HG03095 (cell line): Measurements from ENCODE around the gene POMC.
"Not testable (repeated sequence)": the region's sequence is repeated elsewhere in the genome, so short reads cannot be mapped to it uniquely, and the experiment has no call there.

Source experiments
- ATAC-seq: cut with Tn5 transposase; IDR thresholded peaks from one replicate; pipeline ENCODE4 v1.9.1; 2021; ENCODE audit warnings: moderate library complexity; ENCODE audit not compliant: unreplicated experiment

Gene POMC

DNA sequence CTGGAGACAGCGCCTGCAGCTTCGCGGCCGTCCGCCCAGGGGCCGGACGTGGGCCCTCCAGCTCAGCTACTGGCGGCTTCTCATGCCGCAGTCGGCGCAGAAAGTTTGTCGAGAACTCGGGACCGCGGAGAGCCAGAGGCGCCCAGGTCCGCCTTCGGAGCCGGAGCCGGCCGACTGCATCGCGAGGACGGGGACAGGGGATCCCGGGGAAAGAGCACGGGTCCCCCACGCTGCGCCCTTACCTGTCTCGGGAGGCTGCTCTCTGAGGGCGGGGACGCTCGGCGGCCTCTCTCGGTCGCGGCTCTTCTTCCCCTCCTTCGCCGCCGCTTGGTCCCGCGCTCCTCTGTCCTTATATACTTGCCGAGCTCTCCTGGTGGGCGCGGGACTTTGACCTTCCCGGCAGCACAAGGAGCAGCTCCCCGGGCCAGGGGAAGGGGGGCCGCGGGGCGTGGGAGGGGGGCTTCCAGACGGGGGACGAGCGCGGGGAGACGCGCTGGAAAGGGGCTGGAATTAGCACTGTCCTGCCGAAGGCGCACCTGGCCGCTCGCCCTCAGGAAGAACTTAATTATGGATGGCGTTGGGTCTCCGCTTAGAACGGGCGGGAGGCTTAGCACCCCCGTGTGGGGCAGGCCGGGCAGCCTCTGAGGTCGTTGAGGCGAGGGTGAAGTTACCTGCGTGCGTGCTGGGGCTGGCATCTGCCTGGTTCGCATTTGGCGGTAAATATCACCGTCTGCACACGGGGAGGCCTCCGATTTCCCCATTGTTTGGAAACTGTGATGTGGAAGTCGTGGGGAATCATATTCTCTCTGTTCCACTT lies at the start of gene POMC:
TSS of gene POMC (minus strand) at position 325 of the 817 bp plus-strand sequence. CDS start 3,808 bp downstream, outside the sequence.
- ATAC-seq, result no peak

DNA sequence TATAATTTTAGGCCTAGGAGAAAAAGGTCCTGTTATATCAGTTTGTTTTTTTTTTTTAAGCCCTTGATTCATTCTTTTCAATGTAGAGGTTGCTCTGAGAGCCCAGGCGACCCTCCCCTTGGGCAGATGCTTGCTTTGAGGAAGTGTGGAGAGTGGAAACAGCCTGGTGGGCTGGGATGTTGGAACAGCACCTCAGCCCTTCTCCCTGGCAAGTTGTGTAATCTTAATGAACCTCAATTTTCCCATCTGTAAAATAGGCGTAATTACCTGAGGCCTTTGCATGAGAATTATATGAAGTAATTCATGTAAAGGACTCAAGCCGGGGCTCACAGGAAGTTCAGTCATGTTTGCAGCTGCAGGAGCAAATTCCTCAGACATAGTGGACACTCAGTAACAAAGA lies 49.7 kb upstream of the POMC start:
- ATAC-seq, result no peak

DNA sequence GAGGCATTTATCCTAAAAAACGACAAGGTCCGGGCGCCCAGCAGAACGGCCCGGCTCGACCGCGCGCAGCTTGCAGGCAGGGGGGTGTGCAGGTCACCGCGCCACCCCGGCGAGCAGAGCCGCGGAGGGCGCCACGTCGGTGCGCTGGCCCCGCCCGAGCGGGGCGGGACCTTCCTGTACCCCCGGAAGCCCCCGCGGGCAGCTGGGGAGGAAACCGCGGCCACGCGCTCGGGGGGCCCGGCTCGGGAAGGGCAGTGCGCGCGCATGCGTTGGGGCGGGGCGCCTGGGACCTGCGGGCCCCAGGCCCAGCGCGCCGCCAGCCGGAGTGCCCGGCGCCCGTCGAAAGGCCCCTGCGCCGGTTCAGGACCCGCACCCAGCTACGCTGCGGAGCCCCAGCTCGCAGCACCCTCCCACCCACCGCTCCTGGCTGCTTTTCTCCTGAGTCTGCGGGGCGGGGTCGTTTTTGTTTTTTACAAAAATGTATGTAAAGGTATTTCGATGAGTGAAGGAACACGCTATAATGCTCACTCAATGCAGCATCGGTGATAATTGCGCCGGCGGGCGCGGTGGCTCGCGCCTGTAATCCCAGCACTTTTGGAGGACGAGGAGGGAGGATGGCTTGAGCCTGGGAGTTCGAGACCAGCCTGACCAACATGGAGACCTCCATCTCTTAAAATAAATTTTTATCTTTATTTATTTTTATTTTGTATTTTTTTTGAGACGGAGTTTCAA lies 47.7 kb upstream of the POMC start:
- ATAC-seq, result peak; percentile 64

DNA sequence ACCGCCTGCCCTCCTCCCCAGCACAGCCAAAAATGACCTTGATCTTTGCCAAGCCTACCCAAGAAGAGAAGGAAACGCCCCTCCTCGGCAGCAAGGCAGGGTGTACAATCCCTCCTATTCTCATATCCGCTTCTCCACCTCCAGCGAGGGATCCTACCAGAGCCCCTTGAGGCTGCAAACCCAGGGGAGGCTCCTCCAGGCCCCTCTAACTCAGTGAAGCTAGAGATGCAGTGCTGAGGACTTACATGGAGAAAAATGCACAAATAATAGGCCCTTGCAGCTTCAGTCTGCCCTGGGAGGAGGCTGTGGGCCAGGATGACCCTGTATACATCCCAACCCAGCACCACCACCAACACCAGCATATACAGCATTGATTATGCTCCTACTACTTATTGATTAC lies 46.9 kb upstream of the POMC start:
- no peak for ATAC-seq

DNA sequence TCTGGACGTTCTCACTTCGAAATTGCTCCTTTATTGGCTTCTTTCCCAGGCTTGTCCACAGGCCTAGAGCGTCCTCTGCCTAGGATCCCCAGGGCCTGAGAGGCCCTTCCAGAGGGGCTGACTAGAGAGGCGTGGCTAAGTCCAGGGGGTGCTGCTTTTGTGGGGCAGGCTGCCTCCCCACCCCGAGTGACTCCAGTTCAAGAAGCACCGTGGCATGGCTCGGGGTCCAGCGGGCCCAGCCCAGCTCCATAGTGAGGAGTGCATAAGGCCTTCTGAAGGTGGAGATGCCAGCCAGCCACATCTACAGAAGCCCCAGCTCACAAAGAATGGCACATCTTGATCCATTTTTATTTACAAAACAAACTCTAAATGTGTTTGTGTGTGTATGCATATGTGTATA lies 44.8 kb upstream of the POMC start:
- no peak for ATAC-seq

DNA sequence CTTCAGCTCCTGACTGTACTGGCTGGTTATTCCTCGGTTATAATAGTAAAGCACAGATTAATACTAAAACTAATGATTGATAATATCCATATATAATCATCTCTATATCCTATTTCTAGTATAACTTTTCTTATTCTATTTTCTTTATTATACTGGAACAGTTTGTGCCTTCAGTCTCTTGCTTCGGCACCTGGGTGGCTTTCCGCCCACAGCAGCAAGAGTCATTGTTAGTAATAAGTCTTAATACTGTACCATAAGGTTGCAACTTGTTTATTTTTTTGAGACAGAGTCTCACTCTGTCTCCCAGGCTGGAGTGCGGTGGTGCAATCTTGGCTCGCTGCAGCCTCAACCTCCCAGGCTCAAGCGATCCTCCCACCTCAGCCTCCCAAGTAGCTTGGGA lies 42.5 kb upstream of the POMC start:
- ATAC-seq, result not testable (repeated sequence)

DNA sequence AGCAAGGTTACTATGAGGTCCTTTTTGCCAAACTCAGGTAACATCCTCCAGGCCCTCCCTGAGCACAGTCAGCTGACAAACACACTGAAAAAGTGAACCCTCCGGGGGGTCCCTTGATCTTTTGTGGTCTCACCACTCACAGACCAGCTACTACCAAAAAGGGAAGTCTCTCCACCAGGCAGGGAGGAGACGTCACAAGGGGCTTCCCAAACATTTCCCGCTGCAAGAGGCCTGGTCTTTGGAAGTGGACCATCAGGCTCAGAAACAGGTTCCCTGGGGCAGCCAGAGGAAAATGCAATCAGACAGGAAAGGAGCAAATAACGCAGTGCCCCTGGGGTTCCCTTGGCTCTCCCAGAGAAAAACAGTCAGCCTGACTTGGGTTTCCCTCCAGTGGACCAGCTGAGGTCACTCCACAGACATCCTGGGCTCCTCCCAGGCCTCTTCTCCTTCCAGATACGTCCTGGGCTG lies 38.7 kb upstream of the POMC start:
- no peak for ATAC-seq

DNA sequence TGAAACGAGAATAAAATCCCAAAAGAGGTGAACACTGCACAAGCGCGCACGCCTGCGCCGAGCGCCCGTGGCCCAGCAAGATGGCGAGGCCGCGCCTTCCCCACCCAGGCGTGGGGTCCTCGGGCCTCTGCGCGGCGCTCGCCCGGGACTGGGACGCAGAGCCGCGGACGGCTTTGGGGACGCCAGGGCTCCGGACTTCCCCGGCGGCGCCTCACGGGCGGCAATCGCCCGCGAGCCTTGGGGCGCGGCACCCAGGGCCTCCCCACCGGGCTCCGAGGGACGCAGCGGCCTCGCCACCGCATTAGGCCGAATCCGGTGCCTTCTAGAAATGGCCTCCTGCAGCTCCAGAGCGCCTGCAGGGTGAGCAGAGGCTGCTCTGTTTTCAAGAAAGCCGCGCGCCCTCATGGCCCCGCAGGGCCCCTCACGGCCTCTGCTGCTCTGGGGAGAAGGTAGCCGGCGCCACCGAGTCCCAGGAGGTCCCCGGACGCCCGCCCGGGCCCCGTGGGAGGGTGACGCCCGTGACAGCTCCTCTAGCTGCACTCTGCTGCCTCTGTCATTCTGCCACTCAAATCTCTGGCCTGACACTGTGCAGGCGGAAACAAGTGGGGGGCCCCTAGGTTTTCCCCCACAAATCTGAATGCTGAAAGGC lies 35.9 kb upstream of the POMC start:
- no peak for ATAC-seq

DNA sequence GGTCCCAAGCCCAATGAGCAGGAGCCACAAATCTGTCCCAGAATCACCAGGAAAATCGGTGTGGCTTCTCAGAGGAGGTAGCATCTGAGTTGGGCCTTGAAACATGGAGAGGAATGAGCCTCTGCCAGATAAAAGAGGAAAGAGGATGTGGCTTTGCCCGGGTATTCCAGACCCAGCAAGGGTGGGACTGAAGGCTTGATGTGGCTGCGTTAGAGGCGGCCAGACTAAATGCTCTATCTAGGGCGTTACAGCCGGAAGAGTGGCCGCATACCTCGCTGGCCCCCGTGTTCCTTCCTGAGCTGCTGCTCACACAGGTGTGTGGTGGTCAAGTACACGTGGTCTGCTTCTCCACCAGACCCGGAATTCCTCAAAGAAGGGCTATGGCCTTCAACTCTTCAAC lies 33.9 kb upstream of the POMC start:
- no peak for ATAC-seq

DNA sequence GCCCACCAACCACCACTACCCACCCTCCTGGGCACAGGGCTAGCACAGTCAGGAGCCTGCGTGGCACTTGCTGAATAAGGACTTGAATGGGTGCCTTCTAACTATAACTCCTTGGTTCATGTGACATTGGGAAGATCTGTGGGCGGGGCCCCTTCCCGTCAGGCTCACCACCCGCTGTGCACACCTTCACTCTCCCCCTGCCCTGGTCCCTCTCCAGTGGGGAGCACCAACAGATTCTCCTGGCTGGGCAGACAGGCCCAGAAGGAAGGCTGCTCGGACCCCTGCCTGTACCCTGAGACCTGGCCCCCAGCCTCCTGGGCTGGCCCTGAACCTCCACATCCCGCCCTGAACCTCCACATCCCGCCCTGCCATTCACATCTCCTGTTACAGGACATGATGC lies 33.4 kb upstream of the POMC start:
- ATAC-seq, result no peak

DNA sequence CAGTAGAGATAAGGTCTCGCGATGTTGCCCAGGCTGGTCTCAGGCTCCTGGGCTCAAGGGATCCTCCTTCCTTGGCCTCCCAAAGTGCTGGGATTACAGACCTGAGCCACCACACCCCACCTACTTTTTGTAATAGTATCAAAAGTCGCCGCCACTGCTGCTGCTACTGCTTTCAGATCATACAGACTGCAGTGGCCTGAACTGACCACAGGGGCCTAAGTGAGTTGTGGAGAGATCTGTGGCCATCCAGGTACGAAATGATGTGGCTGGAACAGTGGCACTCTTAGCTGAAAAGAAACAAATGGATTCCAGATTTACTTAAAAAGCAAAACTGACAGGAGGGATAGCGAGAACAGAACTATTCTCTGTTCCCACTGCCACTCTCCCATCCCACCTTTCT lies 32.9 kb upstream of the POMC start:
- ATAC-seq, result no peak

DNA sequence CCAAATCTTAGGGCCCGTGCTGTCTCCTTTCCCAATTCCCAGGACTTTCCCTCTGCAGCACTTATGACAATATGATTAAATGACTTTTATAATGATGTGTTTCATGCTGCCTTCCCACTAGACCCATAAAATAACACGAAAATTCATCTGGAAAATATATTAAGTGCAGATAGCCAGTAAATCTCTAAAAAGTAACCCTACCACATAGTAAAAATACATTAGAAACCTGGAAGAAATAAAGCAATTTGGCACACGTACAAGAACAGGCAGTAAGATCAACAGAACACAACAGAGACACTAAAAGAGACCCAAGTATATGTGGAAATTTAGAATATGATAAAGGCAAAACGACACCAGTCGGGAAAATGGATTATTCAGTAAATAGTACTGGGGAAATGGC lies 30.2 kb upstream of the POMC start:
- ATAC-seq, result no peak

DNA sequence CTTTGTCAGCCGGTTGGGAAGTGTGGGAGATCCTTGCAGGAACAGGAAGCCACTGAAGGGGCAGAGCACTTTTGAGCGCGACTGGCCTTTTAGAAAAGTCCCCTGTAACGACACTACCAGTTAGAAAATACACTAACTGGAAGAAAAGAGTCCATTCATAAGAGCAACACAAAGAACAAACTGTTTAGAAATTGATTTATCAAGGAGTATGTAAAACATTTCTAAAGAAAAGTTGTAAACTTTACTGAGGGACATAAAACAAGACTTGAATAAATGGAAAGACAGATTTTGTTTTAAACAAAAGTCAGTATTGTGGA lies 29.8 kb upstream of the POMC start:
- ATAC-seq, result no peak

DNA sequence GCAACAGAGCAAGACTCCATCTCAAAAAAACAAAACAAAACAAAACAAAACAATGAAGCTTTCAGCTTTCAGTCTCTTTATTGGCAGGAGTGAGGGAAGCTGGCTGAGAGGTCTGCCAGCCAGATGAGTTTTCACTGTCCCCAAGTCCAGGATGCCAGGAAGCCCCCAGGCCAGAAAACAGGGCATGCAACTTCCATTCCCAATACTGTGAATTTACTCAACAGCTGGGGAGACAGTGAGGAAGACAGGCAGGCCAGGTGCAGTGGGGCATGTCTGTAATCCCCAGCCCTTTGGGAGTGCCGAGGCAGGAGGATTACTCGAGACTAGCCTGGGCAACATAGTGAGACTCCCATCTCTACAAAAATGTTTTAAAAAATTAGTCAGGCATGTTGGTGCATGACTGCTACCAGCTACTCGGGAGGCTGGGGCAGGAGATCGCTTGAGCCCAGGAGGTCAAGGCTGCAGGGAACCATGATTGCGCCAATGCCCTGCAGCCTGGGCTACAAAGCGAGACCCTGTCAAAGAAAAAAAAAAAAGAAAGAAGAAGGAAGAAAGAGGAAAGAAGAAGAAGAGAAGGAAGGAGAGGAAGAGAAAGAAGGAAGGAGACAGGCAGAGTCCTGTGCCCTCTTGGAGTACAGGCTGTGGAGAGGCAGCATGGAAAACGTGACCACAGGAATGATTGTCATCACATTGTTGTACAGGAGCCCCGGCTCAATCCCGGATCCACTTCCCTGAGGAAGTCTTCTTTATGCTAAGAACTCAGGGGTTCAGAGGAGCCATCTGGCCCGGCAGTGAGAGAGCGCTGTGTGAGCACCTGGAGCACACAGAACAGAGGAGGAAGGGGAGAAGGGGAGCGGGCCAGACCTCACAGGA lies 29.2 kb upstream of the POMC start:
- ATAC-seq, result no peak

DNA sequence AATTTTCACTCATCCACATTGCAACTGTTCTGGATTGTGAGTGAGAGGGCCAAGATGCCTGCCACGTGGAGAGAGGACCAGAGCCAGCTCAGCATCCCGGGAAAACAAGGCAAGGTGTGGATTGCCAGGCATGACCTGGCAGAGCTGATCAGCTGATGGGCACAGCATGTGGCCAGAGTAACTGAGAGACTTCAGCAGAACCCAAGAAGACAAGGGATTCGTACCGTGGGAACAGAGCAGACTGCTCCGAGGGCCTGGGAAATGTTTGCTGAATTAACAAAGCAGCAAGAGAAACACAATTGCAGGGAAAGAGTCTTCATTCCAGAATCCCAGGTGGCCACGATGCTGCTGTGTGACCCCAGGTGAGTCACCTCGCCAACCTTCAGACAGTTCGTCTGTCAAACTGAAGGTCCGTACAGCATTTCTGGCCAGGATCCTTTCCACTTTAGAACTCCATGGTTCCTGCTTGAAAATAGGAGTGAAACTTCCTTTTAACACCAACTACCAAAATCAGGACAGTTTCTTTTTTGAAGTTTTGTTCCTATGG lies 26.3 kb upstream of the POMC start:
- ATAC-seq, result no peak

DNA sequence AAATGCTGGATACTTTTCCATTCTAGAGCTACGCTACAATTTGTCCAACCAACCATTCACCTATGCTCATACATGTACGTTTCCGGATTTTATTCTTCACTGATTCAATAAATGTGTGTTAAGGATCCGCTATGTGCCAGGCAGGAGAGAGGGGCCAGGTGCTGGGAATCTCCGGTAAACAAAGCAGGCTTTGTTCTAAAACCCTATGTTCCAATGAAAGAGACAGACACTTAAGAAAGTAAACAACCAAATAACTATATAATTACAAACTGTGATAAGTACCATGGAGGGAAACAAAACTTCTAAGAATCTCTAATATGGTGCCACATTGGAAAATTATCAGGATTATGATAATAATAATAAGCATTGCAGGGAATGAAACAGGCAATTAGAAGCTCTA lies 22.2 kb upstream of the POMC start:
- no peak for ATAC-seq

DNA sequence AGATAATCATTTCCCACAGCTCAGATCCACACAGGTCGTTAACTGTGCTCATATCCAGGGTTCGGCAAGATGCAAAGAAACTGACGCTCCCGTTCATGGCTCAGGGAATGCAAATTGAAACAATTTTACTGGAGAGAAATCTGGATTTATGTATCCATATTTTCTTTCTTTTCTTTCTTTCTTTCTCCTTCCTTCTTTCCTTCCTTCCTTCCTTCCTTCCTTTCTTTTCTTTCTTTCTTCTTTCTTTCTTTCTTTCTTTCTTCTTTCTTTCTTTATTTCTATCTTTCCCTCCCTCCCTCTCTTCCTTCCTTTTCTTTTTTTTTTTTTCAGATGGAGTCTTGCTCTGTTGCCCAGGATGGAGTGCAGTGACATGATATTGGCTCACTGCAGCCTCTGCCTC lies 20.0 kb upstream of the POMC start:
- no peak for ATAC-seq

DNA sequence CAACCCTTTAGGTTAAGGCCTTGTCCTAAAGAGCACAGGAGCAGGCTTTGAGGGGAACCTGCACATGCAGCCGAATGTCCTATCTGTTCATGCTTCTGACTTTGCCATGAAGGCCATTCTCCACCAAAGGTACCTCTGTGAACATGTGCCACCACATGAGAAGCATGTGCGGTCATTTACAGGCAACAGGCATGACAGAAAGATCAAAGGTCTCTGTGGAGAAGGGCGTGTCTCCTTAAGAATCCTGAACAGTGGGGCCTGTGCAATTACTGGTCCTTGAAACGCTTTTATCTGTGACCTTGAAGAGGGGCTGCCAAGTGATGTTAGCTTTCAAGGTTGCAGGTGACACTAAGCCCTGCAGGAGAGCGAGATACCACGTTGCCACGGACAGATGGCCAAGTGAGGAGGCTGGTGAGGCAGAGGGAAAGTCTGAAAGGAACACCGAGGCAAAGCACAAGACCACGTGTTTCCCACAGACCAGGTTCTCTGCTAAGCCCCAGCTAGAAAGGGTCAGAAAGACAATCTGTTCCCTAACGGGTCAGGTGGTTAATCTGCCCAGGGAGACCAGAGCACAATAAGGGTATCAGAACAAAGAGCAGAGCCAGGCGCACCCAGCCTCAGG lies 19.5 kb upstream of the POMC start:
- ATAC-seq, result no peak

DNA sequence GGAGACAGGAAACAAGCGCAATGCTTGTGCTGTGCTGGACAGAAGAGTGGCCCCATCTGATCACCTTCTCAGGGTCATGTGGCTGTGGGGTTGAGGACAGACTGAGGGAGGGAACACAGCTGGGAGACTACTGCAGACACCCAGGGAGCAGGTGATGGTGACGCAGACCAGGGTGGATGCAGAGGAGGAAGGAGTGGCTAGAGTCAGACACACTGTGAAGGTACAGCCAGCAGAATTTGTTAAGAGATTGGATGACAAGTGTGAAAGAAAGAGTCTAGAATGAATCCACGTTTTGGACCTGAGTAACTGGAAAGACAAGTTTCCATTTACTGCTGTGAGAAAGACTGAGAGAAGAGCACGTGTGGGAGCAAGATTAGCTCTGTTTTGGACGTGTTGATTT lies 15.9 kb upstream of the POMC start:
- ATAC-seq, result no peak

DNA sequence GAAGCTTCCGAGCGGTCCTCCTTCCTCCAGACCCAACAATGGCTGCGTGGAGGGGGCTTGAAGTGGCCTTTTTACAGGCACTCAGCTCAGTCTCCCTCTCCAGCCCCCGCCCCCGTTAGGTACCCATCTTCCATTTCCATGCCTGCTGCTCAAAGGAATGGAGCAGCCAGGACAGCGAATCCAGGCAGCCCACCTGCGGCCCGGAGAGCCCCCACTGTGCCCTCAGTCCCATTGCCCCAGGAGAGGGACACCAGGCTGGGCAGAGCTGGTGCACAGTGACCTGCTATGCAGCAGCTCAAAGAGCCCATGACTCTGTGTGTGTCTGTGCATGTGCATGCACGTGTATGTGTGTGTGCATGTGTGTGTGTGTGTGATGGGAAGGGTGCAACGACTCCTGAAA lies 10.6 kb upstream of the POMC start:
- ATAC-seq, result no peak
